RWPE1 (cell line): ENCODE measurements around the gene MED8.
A peak's percentile ranks its signal among the peaks of the same experiment; 100 is the strongest.
"Not testable (repeated sequence)": the region's sequence is repeated elsewhere in the genome, so short reads cannot be mapped to it uniquely, and the experiment has no call there.

Source experiments
- CTCF ChIA-PET: fragments of 350-600 bp; sonication (Branson Sonifier 250); formaldehyde crosslinking; extraction: SDS; loops from one replicate; lab custom pipeline; 2021; lab: Yijun Ruan, JAX
- POLR2A ChIA-PET: fragments of 400-600 bp; formaldehyde crosslinking; extraction: SDS; loops from one replicate; lab custom pipeline; 2020; ENCODE audit warnings: antibody characterized with exemption; ENCODE audit not compliant: low non-redundant PET; lab: Yijun Ruan, JAX
- DNase-seq: peaks from one replicate; pipeline ENCODE4 v3.0.0; 2012; ENCODE audit warnings: low spot score
- H3K27ac ChIP-seq: fragments of 450-650 bp; 2 replicates; pipeline ENCODE4 v1.5.1; 2017
- CTCF ChIP-seq: fragments of 450-650 bp; conservative IDR thresholded peaks from 2 replicates; pipeline ENCODE4 v1.5.1; 2017; ENCODE audit warnings: low read depth, mild to moderate bottlenecking

The MED8 gene

GRCh38 chr1:43415901-43416300 is 26.3 kb upstream of the MED8 start:
- POLR2A ChIA-PET, result no interaction called here
- CTCF ChIA-PET, result interaction anchor here (0.7 to 1.1 kb wide), 2 partner anchors 67 to 184 kb away, joined by 3 read pairs; no protein-coding TSS in a partner anchor

GRCh38 chr1:43414634-43415223 is 25.1 kb upstream of the MED8 start:
- DNase-seq, result peak; percentile 38
- ChIA-PET POLR2A (no interaction called here), CTCF (interaction anchor here (0.6 to 1.6 kb wide), 9 partner anchors 14 to 342 kb away, joined by 3 to 18 read pairs (median 3); no protein-coding TSS in a partner anchor)
- H3K27ac ChIP-seq, result no peak overlapping the region
- TF ChIP-seq CTCF, result peak; percentile 54

More at GRCh38 chr1:43415901-43416300, 26.3 kb upstream of the MED8 start:
- peak overlapping the region; percentile 21; the same call in 1 of the 2 replicates for H3K27ac ChIP-seq
- no peak for DNase-seq
- no peak for TF ChIP-seq CTCF

- POLR2A ChIA-PET, DNase-seq, H3K27ac ChIP-seq: not testable (repeated sequence)
- CTCF ChIA-PET, result interaction anchor here (0.7 kb wide), 2 partner anchors 14 to 183 kb away, joined by 4 to 7 read pairs; no protein-coding TSS in a partner anchor
These were observed 23.8 kb upstream of the MED8 start for GRCh38 chr1:43413426-43413825.

GRCh38 chr1:43410571-43410970 is 21.0 kb upstream of the MED8 start:
- no peak for TF ChIP-seq CTCF
- no peak for DNase-seq
- CTCF ChIA-PET, result no interaction called here
- POLR2A ChIA-PET, result no interaction called here
- H3K27ac ChIP-seq, result no peak overlapping the region

GRCh38 chr1:43405876-43406234 is 16.3 kb upstream of the MED8 start:
- H3K27ac ChIP-seq, result no peak overlapping the region
- ChIA-PET CTCF (interaction anchor here (0.6 kb wide), 1 partner anchor 36 kb away, joined by 3 read pairs; no protein-coding TSS in a partner anchor), POLR2A (no interaction called here)
- no peak for DNase-seq
- TF ChIP-seq CTCF, result no peak

- no peak overlapping the region for H3K27ac ChIP-seq
- no peak for DNase-seq
- ChIA-PET POLR2A (no interaction called here), CTCF (interaction anchor here (0.6 kb wide), 1 partner anchor 36 kb away, joined by 3 read pairs; no protein-coding TSS in a partner anchor)
- no peak for TF ChIP-seq CTCF
These were observed 15.7 kb upstream of the MED8 start for GRCh38 chr1:43405219-43405875.

GRCh38 chr1:43404353-43404752 is 14.8 kb upstream of the MED8 start:
- POLR2A ChIA-PET, result no interaction called here
- H3K27ac ChIP-seq, result no peak overlapping the region
- no peak for DNase-seq
- CTCF ChIA-PET, result no interaction called here
- no peak for TF ChIP-seq CTCF
